Keratinocyte (primary cell): ENCODE data around the gene AKAP8L. TPM values are rescaled to one million over a fixed set of nuclear protein-coding genes. Genes with fewer than 3 reads are reported as not detected.
"Not testable (repeated sequence)": the region's sequence is repeated elsewhere in the genome, so short reads cannot be mapped to it uniquely, and the experiment has no call there.

Source experiments
- DNase-seq: peaks from one replicate; pipeline ENCODE4 v3.0.0-alpha.2; 2011; ENCODE audit warnings: low read depth, missing footprints, low spot score
- FAIRE-seq: peaks from 2 replicates; lab custom pipeline; 2011; peaks lifted over from hg19 to GRCh38; lab: Jason Lieb, UNC
- H2AFZ ChIP-seq: 2 replicates; pipeline ENCODE4 v1.6.0; 2012; ENCODE audit warnings: low read length, control low read depth, inconsistent platforms; ENCODE audit not compliant: control insufficient read depth
- H3K27ac ChIP-seq: 2 replicates; pipeline ENCODE4 v1.5.1; 2011; ENCODE audit warnings: low read length; ENCODE audit not compliant: control insufficient read depth, insufficient read depth
- H3K27me3 ChIP-seq: 3 replicates; pipeline ENCODE4 v1.6.0; 2011; ENCODE audit warnings: low read length; ENCODE audit not compliant: control insufficient read depth, insufficient read depth; ENCODE audit errors: extremely low read depth
- H3K36me3 ChIP-seq, 2 experiments: 2 replicates in 1 of 2; 3 replicates in 1 of 2; pipeline ENCODE4 v1.5.1; 2011; ENCODE audit warnings: low read length in 2 of 2, mild to moderate bottlenecking in 1 of 2; ENCODE audit not compliant: control insufficient read depth in 2 of 2, insufficient read depth in 2 of 2; ENCODE audit errors: extremely low read depth in 1 of 2
- H3K4me1 ChIP-seq: 3 replicates; pipeline ENCODE4 v1.5.1; 2011; ENCODE audit warnings: low read length; ENCODE audit not compliant: control insufficient read depth, insufficient read depth; ENCODE audit errors: extremely low read depth
- H3K4me2 ChIP-seq: 3 replicates; pipeline ENCODE4 v1.6.0; 2011; ENCODE audit warnings: low read depth, low read length; ENCODE audit not compliant: control insufficient read depth, insufficient read depth; ENCODE audit errors: extremely low read depth
- H3K4me3 ChIP-seq, 3 experiments: fragments of 200-600 bp in 1 of 3; sonication (generic) in 1 of 3; 2 replicates in 2 of 3; 3 replicates in 1 of 3; pipeline ENCODE4 v1.5.1; 2011 to 2016; ENCODE audit warnings: low read length in 3 of 3, mild to moderate bottlenecking in 3 of 3, control low read depth in 2 of 3, inconsistent platforms in 1 of 3, low read depth in 1 of 3, mixed read lengths in 1 of 3, mixed run types in 1 of 3, moderate library complexity in 1 of 3; ENCODE audit not compliant: control insufficient read depth in 2 of 3, insufficient read depth in 2 of 3; ENCODE audit errors: extremely low read depth in 1 of 3
- H3K79me2 ChIP-seq: 2 replicates; pipeline ENCODE4 v1.6.0; 2012; ENCODE audit warnings: low read length; ENCODE audit not compliant: control insufficient read depth, insufficient read depth
- H3K9ac ChIP-seq: 3 replicates; pipeline ENCODE4 v1.6.0; 2011; ENCODE audit warnings: low read length; ENCODE audit not compliant: control insufficient read depth, insufficient read depth; ENCODE audit errors: extremely low read depth
- H3K9me1 ChIP-seq: 3 replicates; pipeline ENCODE4 v1.6.0; 2011; ENCODE audit warnings: low read length; ENCODE audit not compliant: control insufficient read depth, insufficient read depth; ENCODE audit errors: extremely low read depth
- H3K9me3 ChIP-seq: 2 replicates; pipeline ENCODE4 v1.5.1; 2012; ENCODE audit warnings: low read depth, low read length; ENCODE audit not compliant: control insufficient read depth
- H4K20me1 ChIP-seq: 3 replicates; pipeline ENCODE4 v1.6.0; 2011; ENCODE audit warnings: low read length; ENCODE audit not compliant: control insufficient read depth, insufficient read depth; ENCODE audit errors: extremely low read depth
- EZH2 ChIP-seq: IDR thresholded peaks from one replicate; pipeline ENCODE4 v1.6.1; 2012; ENCODE audit warnings: inconsistent platforms, mild to moderate bottlenecking, low read length, moderate library complexity
- dilution Hi-C: fragments of 300-500 bp; cut with MboI; formaldehyde crosslinking; loops from one replicate; pipeline ENCODE4 v1.7.0; 2020; ENCODE audit warnings: low sequenced_read_pairs; ENCODE audit not compliant: extremely low pct_ligation_motif_present
- polyA plus RNA-seq, 5 experiments: library from polyadenylated mRNA; depleted of rRNA in 3 of 5; stranded (reverse) in 3 of 5; stranded (forward) in 1 of 5; unstranded in 1 of 5; fragments of >200 nt; gene quantifications; 1 replicate in 1 of 5; 2 replicates in 3 of 5; 3 replicates in 1 of 5; pipeline versions ENCODE4 v1.2.1 to v1.2.3, GENCODE V29; 2011 to 2012; ENCODE audit warnings: missing spikeins in 2 of 5, low read depth in 1 of 5, low replicate concordance in 1 of 5
- TF ChIP-seq, protein P1 (sequence below), 3 experiments: IDR thresholded peaks in 1 of 3; conservative IDR thresholded peaks in 1 of 3; optimal IDR thresholded peaks in 1 of 3; 2 replicates in 2 of 3; 3 replicates in 1 of 3; pipeline versions ENCODE3 to v1.5.1; 2011; ENCODE audit warnings: low read length in 3 of 3, mild to moderate bottlenecking in 3 of 3, moderate library complexity in 2 of 3, control low read depth in 1 of 3, inconsistent platforms in 1 of 3; ENCODE audit not compliant: insufficient read depth in 2 of 3; ENCODE audit errors: extremely low read depth in 1 of 3

AKAP8L gene
- polyA plus RNA-seq, 1 donor (not counting 4 experiments of a cell fraction or from before 2014, with no cell fraction given) = 48.2 TPM

DNA sequence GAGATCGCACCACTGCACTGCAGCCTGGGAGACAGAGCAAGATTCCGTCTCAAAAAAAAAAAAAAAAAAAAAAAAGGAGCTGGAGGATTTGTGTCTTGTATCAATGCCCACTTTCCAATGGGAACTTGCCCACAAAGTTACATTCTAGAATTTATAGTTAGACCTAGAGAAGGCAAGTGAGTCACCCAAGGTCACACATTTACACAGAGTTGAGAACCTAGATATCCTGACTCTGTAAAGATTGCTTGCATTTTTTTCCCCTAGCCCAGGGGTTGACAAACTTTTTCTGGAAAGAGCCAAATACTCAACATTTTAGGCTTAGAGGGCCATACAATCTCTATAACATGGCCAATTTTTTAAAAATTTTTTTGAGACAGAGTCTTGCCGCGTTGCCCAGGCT, 78.7 kb downstream of the AKAP8L start:
- Histone ChIP-seq H3K79me2 (no peaks in the 10 kb centered on the region), H3K9ac (no peak overlapping the region), H3K4me1 (no peaks in the 10 kb centered on the region), H3K4me2 (no peak overlapping the region), H3K9me3 (no peaks in the 10 kb centered on the region), H3K27ac (no peak overlapping the region), H3K36me3 (no peaks in the 10 kb centered on the region), H4K20me1 (no peaks in the 10 kb centered on the region), H3K4me3 (no peak overlapping the region), H3K27me3 (no peaks in the 10 kb centered on the region), H3K9me1 (no peaks in the 10 kb centered on the region), H2AFZ (no peak overlapping the region)
- FAIRE-seq (no peak), DNase-seq (no peak)
- dilution Hi-C loops = no loop called here
- TF ChIP-seq, protein P1, sequence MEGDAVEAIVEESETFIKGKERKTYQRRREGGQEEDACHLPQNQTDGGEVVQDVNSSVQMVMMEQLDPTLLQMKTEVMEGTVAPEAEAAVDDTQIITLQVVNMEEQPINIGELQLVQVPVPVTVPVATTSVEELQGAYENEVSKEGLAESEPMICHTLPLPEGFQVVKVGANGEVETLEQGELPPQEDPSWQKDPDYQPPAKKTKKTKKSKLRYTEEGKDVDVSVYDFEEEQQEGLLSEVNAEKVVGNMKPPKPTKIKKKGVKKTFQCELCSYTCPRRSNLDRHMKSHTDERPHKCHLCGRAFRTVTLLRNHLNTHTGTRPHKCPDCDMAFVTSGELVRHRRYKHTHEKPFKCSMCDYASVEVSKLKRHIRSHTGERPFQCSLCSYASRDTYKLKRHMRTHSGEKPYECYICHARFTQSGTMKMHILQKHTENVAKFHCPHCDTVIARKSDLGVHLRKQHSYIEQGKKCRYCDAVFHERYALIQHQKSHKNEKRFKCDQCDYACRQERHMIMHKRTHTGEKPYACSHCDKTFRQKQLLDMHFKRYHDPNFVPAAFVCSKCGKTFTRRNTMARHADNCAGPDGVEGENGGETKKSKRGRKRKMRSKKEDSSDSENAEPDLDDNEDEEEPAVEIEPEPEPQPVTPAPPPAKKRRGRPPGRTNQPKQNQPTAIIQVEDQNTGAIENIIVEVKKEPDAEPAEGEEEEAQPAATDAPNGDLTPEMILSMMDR (optimal IDR thresholded peaks at IDR 0.05 in 1 of 3, IDR thresholded peaks at IDR 0.05 in 1 of 3, conservative IDR thresholded peaks at IDR 0.05 in 1 of 3; ENCODE audit: extremely low read depth in 1 of 3, insufficient read depth in 2 of 3, low read length in 3 of 3) = no peak
- TF ChIP-seq EZH2 = no peak

DNA sequence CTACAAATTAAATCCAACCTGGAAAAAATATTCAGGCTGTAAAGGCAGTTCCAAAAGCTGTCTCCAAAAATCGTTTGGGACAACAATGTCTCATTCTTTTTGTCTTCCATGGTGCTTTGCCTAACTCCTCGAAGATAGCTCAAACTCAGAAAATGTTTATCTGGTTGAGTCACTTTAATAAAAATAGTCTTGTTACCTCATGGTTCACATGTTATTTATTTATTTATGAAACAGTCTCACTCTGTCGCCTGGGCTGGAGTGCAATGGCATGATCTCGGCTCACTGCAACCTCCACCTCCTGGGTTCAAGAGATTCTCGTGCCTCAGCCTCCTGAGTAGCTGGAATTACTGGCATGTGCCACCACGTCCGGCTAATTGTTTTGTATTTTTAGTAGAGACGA, 81.6 kb downstream of the AKAP8L start:
- H3K27me3 ChIP-seq = no peaks in the 10 kb centered on the region
- H3K27ac ChIP-seq = no peak overlapping the region
- H3K9ac ChIP-seq = no peak overlapping the region
- peaks cover 15% of the 10 kb centered on the region for H3K79me2 ChIP-seq
- H3K4me1 ChIP-seq = peaks cover 3% of the 10 kb centered on the region
- no peaks in the 10 kb centered on the region for H3K36me3 ChIP-seq
- dilution Hi-C loops = no loop called here
- no peak overlapping the region for H3K4me2 ChIP-seq
- no peak overlapping the region for H3K4me3 ChIP-seq
- no peaks in the 10 kb centered on the region for H3K9me3 ChIP-seq
- no peaks in the 10 kb centered on the region for H3K9me1 ChIP-seq
- no peaks in the 10 kb centered on the region for H4K20me1 ChIP-seq
- DNase-seq (no peak), FAIRE-seq (no peak)
- no peak overlapping the region for H2AFZ ChIP-seq
- TF ChIP-seq, protein P1 (optimal IDR thresholded peaks at IDR 0.05 in 1 of 3, IDR thresholded peaks at IDR 0.05 in 1 of 3, conservative IDR thresholded peaks at IDR 0.05 in 1 of 3; ENCODE audit: extremely low read depth in 1 of 3, insufficient read depth in 2 of 3, low read length in 3 of 3) = no peak
- TF ChIP-seq EZH2 = no peak

DNA sequence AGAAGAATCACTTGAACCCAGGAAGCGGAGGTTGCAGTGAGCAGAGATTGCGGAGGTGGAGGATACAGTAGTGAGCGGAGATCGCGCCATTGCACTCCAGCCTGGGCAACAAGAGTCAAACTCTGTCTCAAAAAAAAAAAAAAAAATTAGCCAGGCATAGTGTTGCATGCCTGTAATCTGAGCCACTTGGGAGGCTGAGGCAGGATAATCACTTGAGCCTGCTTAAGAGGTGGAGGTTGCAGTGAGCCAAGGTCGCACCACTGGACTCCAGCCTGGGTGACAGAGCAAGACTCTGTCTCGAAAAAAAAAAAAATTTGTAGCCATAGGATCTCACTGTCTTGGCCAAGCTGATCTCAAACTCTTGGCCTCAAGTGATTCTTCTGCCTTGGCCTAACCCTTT, 82.8 kb downstream of the AKAP8L start:
- H4K20me1 ChIP-seq, H3K36me3 ChIP-seq, H3K4me1 ChIP-seq, H3K27ac ChIP-seq, H3K9me1 ChIP-seq, DNase-seq, H2AFZ ChIP-seq, H3K4me3 ChIP-seq, H3K9ac ChIP-seq, H3K4me2 ChIP-seq, H3K27me3 ChIP-seq, FAIRE-seq, H3K9me3 ChIP-seq, dilution Hi-C loops: not testable (repeated sequence)
- H3K79me2 ChIP-seq = peaks cover 23% of the 10 kb centered on the region
